Central memory CD4-positive, alpha-beta T cell (primary cell): ENCODE results near the gene PRKCE.
"Not testable (repeated sequence)": the region's sequence is repeated elsewhere in the genome, so short reads cannot be mapped to it uniquely, and the experiment has no call there.

Source experiments
- DNase-seq: peaks from one replicate; pipeline ENCODE4 v3.0.0; 2022

The PRKCE gene

GRCh38 chr2:46223514-46223913, 572.0 kb downstream of the PRKCE start:
- not testable (repeated sequence) for DNase-seq

- DNase-seq = no peak
These were observed 573.7 kb downstream of the PRKCE start for GRCh38 chr2:46225150-46225625.

DNA sequence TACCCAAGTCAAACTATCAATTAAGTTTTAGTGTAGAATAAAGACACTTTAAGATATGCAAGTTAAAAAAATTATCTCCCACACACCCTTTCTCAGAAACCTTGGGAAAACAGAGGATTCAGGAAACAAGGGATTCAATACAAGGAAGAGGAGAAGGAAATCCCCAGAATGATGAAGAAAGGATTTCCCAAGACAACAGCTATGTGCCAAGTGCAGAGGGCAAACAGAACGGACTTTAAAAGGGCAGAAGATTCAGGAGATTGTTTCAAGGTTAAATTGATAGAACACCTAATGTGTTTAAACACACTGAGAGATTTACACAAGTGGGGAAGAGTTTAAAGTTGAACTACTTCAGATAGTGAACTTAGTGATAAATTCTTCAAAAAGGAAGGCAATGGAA, 574.3 kb downstream of the PRKCE start:
- no peak for DNase-seq

DNA sequence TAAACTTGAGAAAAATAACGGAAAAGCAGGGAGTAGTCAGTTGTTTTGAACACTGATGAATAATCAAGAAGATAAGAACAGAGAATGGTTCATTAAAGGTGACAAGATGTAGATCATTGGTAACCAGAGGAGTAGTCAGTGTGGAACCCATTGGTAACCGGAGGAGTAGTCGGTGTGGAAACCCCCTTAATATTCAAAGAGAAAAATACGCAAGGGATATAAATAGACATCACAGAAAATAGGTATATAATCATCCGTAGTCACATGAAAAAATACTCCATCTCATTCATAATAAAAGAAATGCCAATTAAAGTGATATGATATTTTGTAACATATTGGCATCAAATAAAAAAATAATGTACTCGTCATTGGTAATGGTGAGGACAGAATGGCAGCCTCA, 575.1 kb downstream of the PRKCE start:
- no peak for DNase-seq

GRCh38 chr2:46227022-46227421, 575.5 kb downstream of the PRKCE start:
- DNase-seq = no peak

- DNase-seq = no peak
These were observed 576.3 kb downstream of the PRKCE start for GRCh38 chr2:46227674-46228289.

GRCh38 chr2:46229134-46230063, 577.9 kb downstream of the PRKCE start:
- peak; percentile 47 for DNase-seq

DNA sequence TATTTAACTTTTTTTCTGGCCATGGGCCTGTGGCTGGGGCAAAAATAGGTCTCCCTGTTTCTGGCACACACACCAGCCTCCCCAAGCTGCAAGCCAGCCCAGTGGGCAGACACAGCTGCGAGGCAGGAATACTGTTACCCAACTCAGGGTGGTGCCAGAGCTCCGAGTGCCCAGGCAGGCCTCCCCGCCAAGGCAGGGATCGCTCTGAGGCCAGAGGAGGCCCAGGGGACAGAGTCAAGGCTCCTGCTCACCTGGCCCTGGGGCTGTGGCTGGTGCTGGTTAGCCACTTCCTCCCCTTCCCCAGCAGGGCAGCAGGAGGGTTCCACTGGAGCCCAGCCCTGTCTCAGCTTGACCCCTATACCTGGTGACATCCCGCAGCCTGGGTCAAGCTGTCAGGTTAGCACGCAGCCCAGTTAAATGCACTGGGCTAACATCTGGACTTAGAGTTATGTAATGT, 578.7 kb downstream of the PRKCE start:
- DNase-seq = no peak

DNA sequence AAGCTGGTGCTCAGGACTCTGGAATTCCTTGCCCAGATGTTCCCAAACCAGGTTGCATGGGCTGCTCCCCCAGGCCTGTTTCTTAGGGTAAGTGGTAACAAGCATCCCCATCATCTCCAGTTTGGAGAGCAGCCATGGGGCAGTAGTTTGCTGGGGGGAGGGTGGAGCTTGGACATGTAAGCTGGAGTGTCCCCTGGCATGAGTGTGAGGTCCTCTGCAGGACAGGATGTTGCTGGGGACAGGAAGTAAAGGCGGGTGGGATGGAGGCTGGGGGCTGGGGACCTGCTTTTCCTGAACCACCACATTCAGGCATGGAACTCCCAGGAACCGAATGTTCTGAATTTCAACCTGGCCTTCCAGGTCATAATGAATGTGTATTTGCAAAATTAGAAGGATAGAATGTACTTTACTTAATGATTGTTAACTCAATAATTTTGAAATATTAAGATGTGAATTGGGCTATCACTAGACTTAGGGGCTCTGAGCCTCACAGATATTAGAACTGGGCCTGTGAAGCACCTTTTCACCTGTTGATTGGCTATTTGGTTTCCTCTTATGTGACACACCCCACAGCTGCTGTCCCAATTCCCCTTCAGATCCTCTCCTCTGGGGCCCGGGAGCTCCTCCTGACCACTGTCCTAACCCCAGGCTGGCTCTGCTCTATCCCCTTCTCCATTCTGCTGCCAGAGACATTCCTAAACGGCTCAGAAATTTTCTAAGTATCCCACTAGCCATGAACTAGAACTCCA, 579.4 kb downstream of the PRKCE start:
- no peak for DNase-seq

GRCh38 chr2:46231721-46232120, 580.2 kb downstream of the PRKCE start:
- DNase-seq = no peak

DNA sequence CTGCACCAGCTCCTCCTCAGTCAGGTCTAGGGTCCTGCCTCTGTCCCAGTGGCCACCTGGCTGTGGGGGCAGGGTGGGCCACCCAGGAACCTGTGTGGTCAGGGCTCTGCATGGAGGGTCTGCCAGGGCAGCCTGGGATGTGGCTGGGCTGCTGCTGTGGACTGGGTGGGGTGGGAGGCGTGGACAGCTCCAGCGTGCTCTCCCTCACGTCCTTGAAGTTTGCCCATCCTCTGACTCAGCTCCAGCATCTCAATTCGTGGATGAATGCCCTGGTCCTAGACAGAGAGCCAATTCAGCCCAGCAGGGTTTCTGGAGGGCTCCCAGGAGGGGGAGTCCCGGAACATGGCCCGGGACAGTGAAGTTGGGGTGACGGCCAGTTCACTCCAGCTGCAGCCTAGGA, 581.4 kb downstream of the PRKCE start:
- no peak for DNase-seq

DNA sequence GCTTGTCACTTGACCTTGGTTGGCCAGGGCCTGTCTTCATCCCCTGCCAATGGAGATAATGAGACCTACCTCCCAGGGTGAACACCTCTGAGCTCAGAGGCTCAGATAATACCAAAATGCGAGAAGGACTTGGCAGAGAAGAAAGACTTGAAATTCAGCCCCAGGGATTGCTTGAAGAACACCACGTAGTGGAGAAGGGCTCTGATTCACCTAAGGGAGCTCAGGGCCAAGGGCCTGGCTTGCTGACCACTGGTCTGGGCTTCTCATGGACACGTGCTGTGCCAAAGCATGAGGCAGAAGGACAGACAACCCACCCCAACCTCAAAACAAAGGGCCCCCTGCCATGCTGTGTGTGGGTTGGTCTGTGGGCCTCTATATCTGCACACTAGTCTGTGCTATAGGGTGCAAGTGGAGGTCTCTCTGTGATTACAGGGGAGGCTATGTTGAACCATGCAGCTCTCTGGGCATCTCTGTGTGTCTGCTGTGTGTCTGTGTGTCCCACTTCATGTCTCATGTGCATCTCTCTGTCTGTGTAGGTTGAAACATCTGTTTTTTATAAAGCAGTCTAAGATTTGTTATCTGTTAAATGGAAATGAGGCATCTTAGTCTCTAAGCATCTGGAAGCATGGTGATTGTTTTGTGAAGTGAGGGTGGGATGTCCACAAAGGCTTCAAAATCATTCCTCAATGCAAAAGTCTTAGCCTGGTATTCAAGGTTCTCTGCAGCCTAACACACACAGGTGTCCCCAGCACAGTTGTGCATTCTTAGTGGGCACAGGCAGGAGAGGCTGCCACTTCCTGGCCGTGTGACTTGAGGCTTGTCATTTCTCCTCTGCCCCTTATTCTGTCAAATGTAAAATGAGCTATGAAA, 584.8 kb downstream of the PRKCE start:
- no peak for DNase-seq

DNA sequence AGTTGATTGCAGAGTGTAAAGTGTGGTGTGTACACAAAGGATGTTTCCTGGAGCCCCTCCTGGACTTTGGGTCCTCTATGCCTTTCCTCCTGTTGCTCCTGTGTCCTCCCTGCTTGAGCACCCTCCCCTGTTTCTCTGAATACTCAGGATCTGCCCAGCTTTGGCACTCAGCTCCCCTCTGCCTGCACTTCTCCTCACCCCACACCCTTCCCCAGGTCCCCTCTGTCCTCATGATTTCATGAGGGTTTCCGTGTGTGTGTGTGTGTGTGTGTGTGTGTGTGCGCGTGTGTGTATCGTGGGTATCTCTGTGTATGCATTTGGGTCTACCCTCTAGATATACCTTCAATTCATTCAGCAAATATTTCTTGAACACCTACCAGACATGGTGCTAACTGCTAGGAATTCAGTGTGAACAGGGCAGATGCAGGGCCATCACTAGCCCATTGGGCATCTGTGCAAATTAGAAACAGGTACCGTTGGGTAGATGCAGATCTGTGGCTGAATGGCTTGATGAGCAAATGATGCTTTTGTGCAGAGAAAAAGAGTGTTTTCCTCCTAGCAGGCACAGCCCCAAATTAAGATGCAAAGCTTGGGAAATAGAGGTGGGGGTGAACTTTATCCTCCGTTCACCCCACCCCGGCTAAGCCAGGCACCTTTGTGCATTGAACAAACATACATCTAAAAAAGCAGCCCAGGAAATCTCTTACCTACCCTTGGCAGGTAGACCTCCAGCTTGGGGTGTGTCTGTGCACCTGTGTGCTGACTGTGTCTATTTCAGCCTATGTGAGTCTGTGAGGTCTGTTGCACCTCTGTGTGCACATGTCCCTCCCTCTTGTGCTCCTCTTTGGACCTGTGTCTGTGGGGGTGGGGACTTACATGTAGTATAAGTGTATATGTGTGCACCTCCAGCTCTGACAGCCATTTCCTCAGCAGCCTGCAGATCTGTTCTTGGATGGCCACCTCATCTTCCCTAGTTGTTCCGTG, 585.7 kb downstream of the PRKCE start:
- no peak for DNase-seq
